GM23338 (cell line): ENCODE measurements around the gene CCDC69. TPM values are rescaled to one million over a fixed set of nuclear protein-coding genes. Genes with fewer than 3 reads are reported as not detected.

Source experiments
- ATAC-seq: fragments of 200-7000 bp; cut with Tn5 transposase; 3 replicates; pipeline ENCODE4 v1.9.1; 2020
- DNase-seq: peaks from one replicate; pipeline ENCODE4 v3.0.0-alpha.2; 2015; ENCODE audit warnings: low spot score
- H2AFZ ChIP-seq: fragments of 200-600 bp; sonication (generic); 2 replicates; pipeline ENCODE4 v1.8.0; 2016; ENCODE audit warnings: antibody characterized with exemption, mild to moderate bottlenecking, moderate library complexity
- H3F3A ChIP-seq: fragments of 200-600 bp; sonication (generic); replicated peaks from 2 replicates; pipeline ENCODE4 v1.8.0; 2017; ENCODE audit warnings: antibody characterized with exemption, mixed run types, low read depth
- H3K27ac ChIP-seq: fragments of 200-600 bp; sonication (generic); 2 replicates; pipeline ENCODE4 v1.6.1; 2016; ENCODE audit warnings: low read depth
- H3K27me3 ChIP-seq: fragments of 200-600 bp; sonication (generic); 2 replicates; pipeline ENCODE4 v1.8.0; 2016; ENCODE audit warnings: mild to moderate bottlenecking, mixed run types, moderate library complexity; ENCODE audit not compliant: insufficient read depth
- H3K36me3 ChIP-seq: fragments of 200-600 bp; sonication (generic); 2 replicates; pipeline ENCODE4 v1.8.0; 2016; ENCODE audit warnings: mild to moderate bottlenecking; ENCODE audit not compliant: insufficient read depth
- H3K4me1 ChIP-seq: fragments of 200-600 bp; sonication (generic); 2 replicates; pipeline ENCODE4 v1.8.0; 2016; ENCODE audit warnings: mild to moderate bottlenecking, moderate library complexity; ENCODE audit not compliant: insufficient read depth
- H3K4me2 ChIP-seq: fragments of 200-600 bp; sonication (generic); 2 replicates; pipeline ENCODE4 v1.7.1; 2017; ENCODE audit warnings: mixed run types
- H3K4me3 ChIP-seq: fragments of 200-600 bp; sonication (generic); 2 replicates; pipeline ENCODE4 v1.6.1; 2016; ENCODE audit warnings: mixed run types
- H3K79me2 ChIP-seq: fragments of 200-600 bp; sonication (generic); replicated peaks from 2 replicates; pipeline ENCODE4 v1.8.0; 2017; ENCODE audit warnings: mild to moderate bottlenecking; ENCODE audit not compliant: insufficient read depth
- H3K9me2 ChIP-seq: fragments of 200-600 bp; sonication (generic); 2 replicates; pipeline ENCODE4 v1.8.0; 2017; ENCODE audit not compliant: insufficient read depth
- H4K20me1 ChIP-seq: fragments of 200-600 bp; sonication (generic); replicated peaks from 2 replicates; pipeline ENCODE4 v1.8.0; 2017; ENCODE audit warnings: mild to moderate bottlenecking; ENCODE audit not compliant: insufficient read depth
- H3K27ac Mint-ChIP-seq: 2 replicates; pipeline ENCODE4 v1.8.0; 2020; ENCODE audit warnings: inconsistent platforms, mild to moderate bottlenecking, moderate library complexity, mixed read lengths
- H3K27me3 Mint-ChIP-seq: 3 replicates; pipeline ENCODE4 v1.8.0; 2022; ENCODE audit warnings: low read depth, mild to moderate bottlenecking, moderate library complexity, mixed read lengths, inconsistent platforms; ENCODE audit not compliant: insufficient read depth, poor library complexity
- H3K36me3 Mint-ChIP-seq: 3 replicates; pipeline ENCODE4 v1.8.0; 2021; ENCODE audit warnings: low read depth, mild to moderate bottlenecking, inconsistent platforms, moderate library complexity, mixed read lengths
- H3K4me1 Mint-ChIP-seq: 3 replicates; pipeline ENCODE4 v1.8.0; 2020; ENCODE audit warnings: mild to moderate bottlenecking, inconsistent platforms, mixed read lengths
- H3K4me3 Mint-ChIP-seq: 3 replicates; pipeline ENCODE4 v1.8.0; 2021; ENCODE audit warnings: moderate library complexity, mild to moderate bottlenecking, inconsistent platforms, mixed read lengths
- H3K9me3 Mint-ChIP-seq: 3 replicates; pipeline ENCODE4 v1.8.0; 2020; ENCODE audit warnings: moderate library complexity, mild to moderate bottlenecking, inconsistent platforms, mixed read lengths
- CREB1 ChIP-seq: fragments of 250-450 bp; sonication (Bioruptor Pico); IDR thresholded peaks from 2 replicates; pipeline ENCODE4 v1.5.0; 2020; ENCODE audit warnings: low read depth, mild to moderate bottlenecking, moderate library complexity
- EZH2 ChIP-seq: fragments of 200-600 bp; sonication (generic); IDR thresholded peaks from one replicate; pipeline ENCODE4 v1.8.0; 2017; ENCODE audit warnings: antibody characterized with exemption, mild to moderate bottlenecking, low read depth; ENCODE audit not compliant: unreplicated experiment
- EZH2phosphoT487 ChIP-seq: fragments of 200-600 bp; sonication (generic); IDR thresholded peaks from one replicate; pipeline ENCODE4 v1.8.1; 2018; ENCODE audit warnings: antibody characterized with exemption; ENCODE audit not compliant: unreplicated experiment
- NANOG ChIP-seq: IDR thresholded peaks from 2 replicates; pipeline ENCODE4 v1.6.1; 2016; ENCODE audit warnings: antibody characterized with exemption, borderline replicate concordance
- POLR2AphosphoS5 ChIP-seq: IDR thresholded peaks from 2 replicates; pipeline ENCODE4 v1.6.1; 2016; ENCODE audit warnings: antibody characterized with exemption, low read depth
- STAT1 ChIP-seq: IDR thresholded peaks from one replicate; pipeline ENCODE4 v1.6.1; 2016; ENCODE audit warnings: antibody characterized with exemption; ENCODE audit not compliant: unreplicated experiment
- ZNF114 ChIP-seq: fragments of 250-450 bp; sonication (Bioruptor Pico); IDR thresholded peaks from 2 replicates; pipeline ENCODE4 v1.5.0; 2020; ENCODE audit warnings: mild to moderate bottlenecking, moderate library complexity
- polyA plus RNA-seq: library from polyadenylated mRNA; unstranded; fragments of >200 nt; fragmentation: Nextera tagmentation; extraction: Ambion mirVana; gene quantifications from 2 replicates; pipeline ENCODE4 v1.2.1, GENCODE V29; 2016
- total RNA-seq: library from RNA; depleted of rRNA; stranded (reverse); fragments of >200 nt; shearing (Covaris generic); gene quantifications from 2 replicates; pipeline ENCODE4 v1.2.3, GENCODE V29; 2014
- TF ChIP-seq, protein P1 (sequence below): IDR thresholded peaks from one replicate; pipeline ENCODE4 v1.6.1; 2018; ENCODE audit warnings: antibody characterized with exemption; ENCODE audit not compliant: unreplicated experiment
- TF ChIP-seq, protein P2 (sequence below): fragments of 250-450 bp; sonication (Bioruptor Pico); IDR thresholded peaks from 2 replicates; pipeline ENCODE4 v1.5.0; 2020; ENCODE audit warnings: mild to moderate bottlenecking, moderate library complexity
- TF ChIP-seq, protein P3 (sequence below): IDR thresholded peaks from 2 replicates; pipeline ENCODE4 v1.6.1; 2016; ENCODE audit warnings: antibody characterized with exemption

The CCDC69 gene
- total and polyA plus RNA-seq, 2 experiments from 2014 or later: 2.7 to 5.3 TPM

DNA sequence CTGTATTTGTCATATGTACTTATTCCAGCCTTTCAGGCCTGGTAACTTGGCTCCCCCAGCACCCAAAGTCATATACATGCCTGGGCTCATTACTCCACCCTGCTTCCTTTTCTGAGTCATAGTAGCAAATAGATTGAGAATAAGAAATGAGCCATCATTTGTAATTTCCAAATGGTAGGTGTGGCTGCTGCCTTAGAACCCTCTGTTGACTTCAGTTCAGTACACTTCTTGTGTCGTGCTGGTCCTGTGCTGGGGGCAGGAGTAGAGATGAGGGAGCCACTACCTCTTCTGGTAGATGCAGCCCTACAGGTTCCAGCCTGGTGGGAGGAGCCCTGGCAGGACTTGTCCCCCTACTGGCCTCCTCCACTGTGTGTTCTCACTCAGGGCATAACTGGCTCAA is 40.2 kb upstream of the CCDC69 start:
- Histone ChIP-seq H3K4me2 (no peak overlapping the region), H3K27ac (no peak overlapping the region), H3K4me1 (no peaks in the 10 kb centered on the region), H3K4me3 (no peak overlapping the region), H3K79me2 (no peaks in the 10 kb centered on the region), H3F3A (no peaks in the 10 kb centered on the region), H3K27me3 (no peaks in the 10 kb centered on the region), H3K9me2 (no peaks in the 10 kb centered on the region), H4K20me1 (no peaks in the 10 kb centered on the region; the same call in 1 of the 2 replicates), H3K36me3 (peaks cover 5% of the 10 kb centered on the region; the same call in 1 of the 2 replicates), H2AFZ (no peak overlapping the region)
- ATAC-seq: peak; percentile 77
- H3K36me3 Mint-ChIP-seq: peaks cover 12% of the 10 kb centered on the region
- H3K9me3 Mint-ChIP-seq: no peaks in the 10 kb centered on the region
- no peak overlapping the region for H3K4me3 Mint-ChIP-seq
- H3K27ac Mint-ChIP-seq: peak overlapping the region; percentile 19; the same call in 1 of the 2 replicates
- DNase-seq: no peak
- H3K27me3 Mint-ChIP-seq: peaks cover 5% of the 10 kb centered on the region
- H3K4me1 Mint-ChIP-seq: peaks cover 3% of the 10 kb centered on the region; the same call in 1 of the 3 replicates
- TF ChIP-seq EZH2phosphoT487 (no peak), CREB1 (no peak), EZH2 (no peak), STAT1 (no peak)
- TF ChIP-seq, protein P1, sequence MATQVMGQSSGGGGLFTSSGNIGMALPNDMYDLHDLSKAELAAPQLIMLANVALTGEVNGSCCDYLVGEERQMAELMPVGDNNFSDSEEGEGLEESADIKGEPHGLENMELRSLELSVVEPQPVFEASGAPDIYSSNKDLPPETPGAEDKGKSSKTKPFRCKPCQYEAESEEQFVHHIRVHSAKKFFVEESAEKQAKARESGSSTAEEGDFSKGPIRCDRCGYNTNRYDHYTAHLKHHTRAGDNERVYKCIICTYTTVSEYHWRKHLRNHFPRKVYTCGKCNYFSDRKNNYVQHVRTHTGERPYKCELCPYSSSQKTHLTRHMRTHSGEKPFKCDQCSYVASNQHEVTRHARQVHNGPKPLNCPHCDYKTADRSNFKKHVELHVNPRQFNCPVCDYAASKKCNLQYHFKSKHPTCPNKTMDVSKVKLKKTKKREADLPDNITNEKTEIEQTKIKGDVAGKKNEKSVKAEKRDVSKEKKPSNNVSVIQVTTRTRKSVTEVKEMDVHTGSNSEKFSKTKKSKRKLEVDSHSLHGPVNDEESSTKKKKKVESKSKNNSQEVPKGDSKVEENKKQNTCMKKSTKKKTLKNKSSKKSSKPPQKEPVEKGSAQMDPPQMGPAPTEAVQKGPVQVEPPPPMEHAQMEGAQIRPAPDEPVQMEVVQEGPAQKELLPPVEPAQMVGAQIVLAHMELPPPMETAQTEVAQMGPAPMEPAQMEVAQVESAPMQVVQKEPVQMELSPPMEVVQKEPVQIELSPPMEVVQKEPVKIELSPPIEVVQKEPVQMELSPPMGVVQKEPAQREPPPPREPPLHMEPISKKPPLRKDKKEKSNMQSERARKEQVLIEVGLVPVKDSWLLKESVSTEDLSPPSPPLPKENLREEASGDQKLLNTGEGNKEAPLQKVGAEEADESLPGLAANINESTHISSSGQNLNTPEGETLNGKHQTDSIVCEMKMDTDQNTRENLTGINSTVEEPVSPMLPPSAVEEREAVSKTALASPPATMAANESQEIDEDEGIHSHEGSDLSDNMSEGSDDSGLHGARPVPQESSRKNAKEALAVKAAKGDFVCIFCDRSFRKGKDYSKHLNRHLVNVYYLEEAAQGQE: no peak

DNA sequence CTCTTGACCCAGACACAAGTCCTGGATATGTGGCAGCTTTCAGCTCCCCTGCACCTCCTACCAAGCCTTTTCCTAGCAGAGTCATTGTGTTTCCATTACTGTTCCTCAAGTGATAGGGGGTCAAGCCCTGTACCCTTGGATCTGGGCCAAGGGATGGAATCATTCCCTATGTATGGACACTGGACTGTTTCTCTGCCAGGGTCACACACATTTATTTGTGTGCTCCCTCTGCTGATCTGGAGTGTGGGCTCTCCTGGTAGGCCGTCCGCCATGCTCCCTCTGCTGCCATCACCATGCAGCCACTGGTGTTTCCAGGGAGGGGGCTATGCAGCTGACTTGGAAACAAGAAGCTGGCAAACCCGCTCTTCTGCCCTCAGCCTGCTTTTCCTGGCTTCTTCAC is 38.6 kb upstream of the CCDC69 start:
- DNase-seq: no peak
- Histone ChIP-seq H3K36me3 (peaks cover 5% of the 10 kb centered on the region; the same call in 1 of the 2 replicates), H3K4me3 (no peak overlapping the region), H3K4me1 (no peaks in the 10 kb centered on the region), H3F3A (no peaks in the 10 kb centered on the region), H3K27ac (no peak overlapping the region), H2AFZ (no peak overlapping the region), H3K27me3 (no peaks in the 10 kb centered on the region), H3K79me2 (no peaks in the 10 kb centered on the region), H3K4me2 (no peak overlapping the region), H4K20me1 (no peaks in the 10 kb centered on the region; the same call in 1 of the 2 replicates), H3K9me2 (no peaks in the 10 kb centered on the region)
- ATAC-seq: no peak
- Mint-ChIP-seq H3K36me3 (peaks cover 11% of the 10 kb centered on the region), H3K27me3 (peaks cover 9% of the 10 kb centered on the region), H3K27ac (no peak overlapping the region), H3K4me1 (peaks cover 12% of the 10 kb centered on the region), H3K4me3 (no peak overlapping the region), H3K9me3 (no peaks in the 10 kb centered on the region)
- TF ChIP-seq NANOG (no peak), POLR2AphosphoS5 (no peak), EZH2 (no peak), ZNF114 (no peak), EZH2phosphoT487 (no peak)
- TF ChIP-seq, protein P2, sequence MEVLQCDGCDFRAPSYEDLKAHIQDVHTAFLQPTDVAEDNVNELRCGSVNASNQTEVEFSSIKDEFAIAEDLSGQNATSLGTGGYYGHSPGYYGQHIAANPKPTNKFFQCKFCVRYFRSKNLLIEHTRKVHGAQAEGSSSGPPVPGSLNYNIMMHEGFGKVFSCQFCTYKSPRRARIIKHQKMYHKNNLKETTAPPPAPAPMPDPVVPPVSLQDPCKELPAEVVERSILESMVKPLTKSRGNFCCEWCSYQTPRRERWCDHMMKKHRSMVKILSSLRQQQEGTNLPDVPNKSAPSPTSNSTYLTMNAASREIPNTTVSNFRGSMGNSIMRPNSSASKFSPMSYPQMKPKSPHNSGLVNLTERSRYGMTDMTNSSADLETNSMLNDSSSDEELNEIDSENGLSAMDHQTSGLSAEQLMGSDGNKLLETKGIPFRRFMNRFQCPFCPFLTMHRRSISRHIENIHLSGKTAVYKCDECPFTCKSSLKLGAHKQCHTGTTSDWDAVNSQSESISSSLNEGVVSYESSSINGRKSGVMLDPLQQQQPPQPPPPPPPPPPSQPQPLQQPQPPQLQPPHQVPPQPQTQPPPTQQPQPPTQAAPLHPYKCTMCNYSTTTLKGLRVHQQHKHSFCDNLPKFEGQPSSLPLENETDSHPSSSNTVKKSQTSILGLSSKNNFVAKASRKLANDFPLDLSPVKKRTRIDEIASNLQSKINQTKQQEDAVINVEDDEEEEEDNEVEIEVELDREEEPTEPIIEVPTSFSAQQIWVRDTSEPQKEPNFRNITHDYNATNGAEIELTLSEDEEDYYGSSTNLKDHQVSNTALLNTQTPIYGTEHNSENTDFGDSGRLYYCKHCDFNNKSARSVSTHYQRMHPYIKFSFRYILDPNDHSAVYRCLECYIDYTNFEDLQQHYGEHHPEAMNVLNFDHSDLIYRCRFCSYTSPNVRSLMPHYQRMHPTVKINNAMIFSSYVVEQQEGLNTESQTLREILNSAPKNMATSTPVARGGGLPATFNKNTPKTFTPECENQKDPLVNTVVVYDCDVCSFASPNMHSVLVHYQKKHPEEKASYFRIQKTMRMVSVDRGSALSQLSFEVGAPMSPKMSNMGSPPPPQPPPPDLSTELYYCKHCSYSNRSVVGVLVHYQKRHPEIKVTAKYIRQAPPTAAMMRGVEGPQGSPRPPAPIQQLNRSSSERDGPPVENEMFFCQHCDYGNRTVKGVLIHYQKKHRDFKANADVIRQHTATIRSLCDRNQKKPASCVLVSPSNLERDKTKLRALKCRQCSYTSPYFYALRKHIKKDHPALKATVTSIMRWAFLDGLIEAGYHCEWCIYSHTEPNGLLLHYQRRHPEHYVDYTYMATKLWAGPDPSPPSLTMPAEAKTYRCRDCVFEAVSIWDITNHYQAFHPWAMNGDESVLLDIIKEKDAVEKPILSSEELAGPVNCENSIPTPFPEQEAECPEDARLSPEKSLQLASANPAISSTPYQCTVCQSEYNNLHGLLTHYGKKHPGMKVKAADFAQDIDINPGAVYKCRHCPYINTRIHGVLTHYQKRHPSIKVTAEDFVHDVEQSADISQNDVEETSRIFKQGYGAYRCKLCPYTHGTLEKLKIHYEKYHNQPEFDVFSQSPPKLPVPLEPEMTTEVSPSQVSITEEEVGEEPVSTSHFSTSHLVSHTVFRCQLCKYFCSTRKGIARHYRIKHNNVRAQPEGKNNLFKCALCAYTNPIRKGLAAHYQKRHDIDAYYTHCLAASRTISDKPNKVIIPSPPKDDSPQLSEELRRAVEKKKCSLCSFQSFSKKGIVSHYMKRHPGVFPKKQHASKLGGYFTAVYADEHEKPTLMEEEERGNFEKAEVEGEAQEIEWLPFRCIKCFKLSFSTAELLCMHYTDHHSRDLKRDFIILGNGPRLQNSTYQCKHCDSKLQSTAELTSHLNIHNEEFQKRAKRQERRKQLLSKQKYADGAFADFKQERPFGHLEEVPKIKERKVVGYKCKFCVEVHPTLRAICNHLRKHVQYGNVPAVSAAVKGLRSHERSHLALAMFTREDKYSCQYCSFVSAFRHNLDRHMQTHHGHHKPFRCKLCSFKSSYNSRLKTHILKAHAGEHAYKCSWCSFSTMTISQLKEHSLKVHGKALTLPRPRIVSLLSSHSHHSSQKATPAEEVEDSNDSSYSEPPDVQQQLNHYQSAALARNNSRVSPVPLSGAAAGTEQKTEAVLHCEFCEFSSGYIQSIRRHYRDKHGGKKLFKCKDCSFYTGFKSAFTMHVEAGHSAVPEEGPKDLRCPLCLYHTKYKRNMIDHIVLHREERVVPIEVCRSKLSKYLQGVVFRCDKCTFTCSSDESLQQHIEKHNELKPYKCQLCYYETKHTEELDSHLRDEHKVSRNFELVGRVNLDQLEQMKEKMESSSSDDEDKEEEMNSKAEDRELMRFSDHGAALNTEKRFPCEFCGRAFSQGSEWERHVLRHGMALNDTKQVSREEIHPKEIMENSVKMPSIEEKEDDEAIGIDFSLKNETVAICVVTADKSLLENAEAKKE (CRISPR knock-in tag): no peak
- TF ChIP-seq, protein P3, sequence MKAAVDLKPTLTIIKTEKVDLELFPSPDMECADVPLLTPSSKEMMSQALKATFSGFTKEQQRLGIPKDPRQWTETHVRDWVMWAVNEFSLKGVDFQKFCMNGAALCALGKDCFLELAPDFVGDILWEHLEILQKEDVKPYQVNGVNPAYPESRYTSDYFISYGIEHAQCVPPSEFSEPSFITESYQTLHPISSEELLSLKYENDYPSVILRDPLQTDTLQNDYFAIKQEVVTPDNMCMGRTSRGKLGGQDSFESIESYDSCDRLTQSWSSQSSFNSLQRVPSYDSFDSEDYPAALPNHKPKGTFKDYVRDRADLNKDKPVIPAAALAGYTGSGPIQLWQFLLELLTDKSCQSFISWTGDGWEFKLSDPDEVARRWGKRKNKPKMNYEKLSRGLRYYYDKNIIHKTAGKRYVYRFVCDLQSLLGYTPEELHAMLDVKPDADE: no peak
